GM12864 (cell line): ENCODE results near the gene ANKRD37.

Experiments used
- DNase-seq: peaks from one replicate; pipeline ENCODE4 v3.0.0-alpha.2; 2011; ENCODE audit warnings: low read depth
- H3K4me3 ChIP-seq: 2 replicates; pipeline ENCODE4 v1.5.1; 2011; ENCODE audit warnings: mild to moderate bottlenecking, low read depth, low read length, control low read depth
- TF ChIP-seq, protein P1 (sequence below): IDR thresholded peaks from 2 replicates; pipeline ENCODE4 v1.5.1; 2011; ENCODE audit warnings: low read depth, mild to moderate bottlenecking, moderate library complexity, low read length, control low read depth, inconsistent platforms; ENCODE audit errors: missing control alignments

Gene ANKRD37

DNA sequence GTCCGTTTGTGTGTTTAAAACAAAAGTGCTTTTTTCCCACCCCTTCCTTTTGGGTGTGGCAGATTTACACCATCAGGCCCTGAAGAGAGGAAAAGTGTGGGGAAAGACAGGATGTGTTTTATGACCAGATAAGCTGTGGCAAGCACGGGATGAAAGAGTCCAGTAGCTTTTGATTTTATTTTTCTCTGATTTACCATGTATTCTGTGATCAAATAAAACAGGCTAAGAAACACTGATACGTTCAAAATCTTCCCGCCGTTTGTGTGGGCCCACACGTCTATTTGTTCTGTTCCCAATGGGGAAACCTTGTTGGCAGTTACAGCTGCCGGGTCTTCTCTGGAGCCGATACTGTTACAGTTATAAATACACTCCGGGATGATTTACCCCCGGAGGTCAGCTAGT is 11.7 kb upstream of the ANKRD37 start:
- H3K4me3 ChIP-seq: no peak overlapping the region
- no peak for DNase-seq
- TF ChIP-seq, protein P1, sequence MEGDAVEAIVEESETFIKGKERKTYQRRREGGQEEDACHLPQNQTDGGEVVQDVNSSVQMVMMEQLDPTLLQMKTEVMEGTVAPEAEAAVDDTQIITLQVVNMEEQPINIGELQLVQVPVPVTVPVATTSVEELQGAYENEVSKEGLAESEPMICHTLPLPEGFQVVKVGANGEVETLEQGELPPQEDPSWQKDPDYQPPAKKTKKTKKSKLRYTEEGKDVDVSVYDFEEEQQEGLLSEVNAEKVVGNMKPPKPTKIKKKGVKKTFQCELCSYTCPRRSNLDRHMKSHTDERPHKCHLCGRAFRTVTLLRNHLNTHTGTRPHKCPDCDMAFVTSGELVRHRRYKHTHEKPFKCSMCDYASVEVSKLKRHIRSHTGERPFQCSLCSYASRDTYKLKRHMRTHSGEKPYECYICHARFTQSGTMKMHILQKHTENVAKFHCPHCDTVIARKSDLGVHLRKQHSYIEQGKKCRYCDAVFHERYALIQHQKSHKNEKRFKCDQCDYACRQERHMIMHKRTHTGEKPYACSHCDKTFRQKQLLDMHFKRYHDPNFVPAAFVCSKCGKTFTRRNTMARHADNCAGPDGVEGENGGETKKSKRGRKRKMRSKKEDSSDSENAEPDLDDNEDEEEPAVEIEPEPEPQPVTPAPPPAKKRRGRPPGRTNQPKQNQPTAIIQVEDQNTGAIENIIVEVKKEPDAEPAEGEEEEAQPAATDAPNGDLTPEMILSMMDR: no peak

DNA sequence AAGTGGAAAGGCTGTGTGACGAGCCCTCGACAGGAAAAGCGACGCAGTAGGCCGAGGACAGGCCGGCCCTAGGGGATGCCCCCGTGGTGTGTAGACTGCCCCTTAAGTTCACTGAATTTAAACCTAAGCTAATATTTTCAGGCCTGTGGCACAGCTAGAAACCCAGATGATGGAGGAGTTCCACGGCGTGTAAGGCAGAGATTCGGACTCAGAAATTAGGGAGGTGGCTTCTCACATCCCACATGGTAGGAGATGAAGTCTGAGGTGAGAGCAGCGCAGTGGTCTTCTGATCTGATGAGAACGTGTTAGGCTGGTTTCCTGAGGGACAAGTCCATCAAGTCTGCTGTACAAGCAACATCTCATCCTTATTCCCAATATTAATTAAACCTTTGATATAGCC is 8.7 kb upstream of the ANKRD37 start:
- DNase-seq: no peak
- TF ChIP-seq, protein P1: no peak
- H3K4me3 ChIP-seq: no peak overlapping the region

- TF ChIP-seq, protein P1: no peak
- DNase-seq: no peak
- H3K4me3 ChIP-seq: no peak overlapping the region
Measured at GRCh38 chr4:185390941-185391340, 5.7 kb upstream of the ANKRD37 start.

GRCh38 chr4:185392156-185392555 is 4.5 kb upstream of the ANKRD37 start:
- no peak for DNase-seq
- TF ChIP-seq, protein P1: no peak
- H3K4me3 ChIP-seq: no peak overlapping the region

GRCh38 chr4:185394568-185395237 is 1.9 kb upstream of the ANKRD37 start:
- TF ChIP-seq, protein P1: no peak
- DNase-seq: no peak
- peak overlapping the region; percentile 73 for H3K4me3 ChIP-seq

GRCh38 chr4:185395238-185395955 is 1.2 kb upstream of the ANKRD37 start, which contains the start of gene LRP2BP:
Gene LRP2BP (minus strand): TSS chr4:185395924. CDS start chr4:185378186, 17,738 bp downstream.
- no peak for DNase-seq
- H3K4me3 ChIP-seq: peak within 1 kb of the TSS; percentile 73
- TF ChIP-seq, protein P1: no peak
